ENCODE results near the gene PCAT7.

DNA sequence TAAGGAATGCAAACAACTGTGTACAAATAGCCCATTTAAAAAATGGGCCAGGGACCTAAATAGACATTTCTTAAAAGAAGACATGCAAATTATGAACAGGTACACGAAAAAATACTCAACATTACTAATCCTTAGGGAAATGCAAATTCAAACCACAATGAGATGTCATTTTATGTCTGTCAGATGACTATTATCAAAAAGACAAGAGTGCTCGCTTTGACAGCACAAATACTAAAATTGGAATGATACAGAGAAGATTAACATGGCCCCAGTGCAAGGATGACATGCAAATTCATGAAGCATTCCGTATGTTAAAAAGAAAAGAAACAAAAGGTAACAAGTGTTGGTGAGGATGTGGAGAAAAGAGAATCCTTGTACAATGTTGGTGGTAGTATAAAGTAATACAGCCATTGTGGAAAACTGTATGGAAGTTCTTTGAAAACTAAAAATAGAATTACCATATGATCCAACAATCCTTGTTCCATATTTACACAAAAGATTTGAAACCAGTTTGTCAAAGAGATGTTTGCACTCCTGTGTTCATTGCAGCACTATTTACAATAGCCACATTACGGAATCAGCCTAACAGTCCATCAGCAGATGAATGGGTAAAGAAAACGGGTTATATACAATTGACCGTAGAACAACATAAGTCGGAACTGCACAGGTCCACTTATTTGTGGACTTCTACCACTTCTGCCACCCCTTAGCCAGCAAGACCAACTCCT lies 47.2 kb upstream of the PCAT7 start:
- TF ChIP-seq, protein P1, sequence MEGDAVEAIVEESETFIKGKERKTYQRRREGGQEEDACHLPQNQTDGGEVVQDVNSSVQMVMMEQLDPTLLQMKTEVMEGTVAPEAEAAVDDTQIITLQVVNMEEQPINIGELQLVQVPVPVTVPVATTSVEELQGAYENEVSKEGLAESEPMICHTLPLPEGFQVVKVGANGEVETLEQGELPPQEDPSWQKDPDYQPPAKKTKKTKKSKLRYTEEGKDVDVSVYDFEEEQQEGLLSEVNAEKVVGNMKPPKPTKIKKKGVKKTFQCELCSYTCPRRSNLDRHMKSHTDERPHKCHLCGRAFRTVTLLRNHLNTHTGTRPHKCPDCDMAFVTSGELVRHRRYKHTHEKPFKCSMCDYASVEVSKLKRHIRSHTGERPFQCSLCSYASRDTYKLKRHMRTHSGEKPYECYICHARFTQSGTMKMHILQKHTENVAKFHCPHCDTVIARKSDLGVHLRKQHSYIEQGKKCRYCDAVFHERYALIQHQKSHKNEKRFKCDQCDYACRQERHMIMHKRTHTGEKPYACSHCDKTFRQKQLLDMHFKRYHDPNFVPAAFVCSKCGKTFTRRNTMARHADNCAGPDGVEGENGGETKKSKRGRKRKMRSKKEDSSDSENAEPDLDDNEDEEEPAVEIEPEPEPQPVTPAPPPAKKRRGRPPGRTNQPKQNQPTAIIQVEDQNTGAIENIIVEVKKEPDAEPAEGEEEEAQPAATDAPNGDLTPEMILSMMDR (conservative IDR thresholded peaks at IDR 0.05; ENCODE audit: low read length): no peak
- no peak for TF ChIP-seq EZH2phosphoT487 (IDR thresholded peaks at IDR 0.05; ENCODE audit: borderline replicate concordance, low read depth, low read length)
